AG04450 (cell line): ENCODE measurements around the gene PRDM10. TPM values are rescaled to one million over a fixed set of nuclear protein-coding genes. Genes with fewer than 3 reads are reported as not detected.

Experiments used
- CTCF ChIA-PET: fragments of 300-600, 350-600 bp; formaldehyde crosslinking; extraction: SDS; loops from one replicate; lab custom pipeline; 2022; ENCODE audit warnings: antibody characterized with exemption, inconsistent platforms; lab: Charles Lee
- POLR2A ChIA-PET: fragments of 350-600 bp; formaldehyde crosslinking; extraction: SDS; loops from one replicate; lab custom pipeline; 2021; ENCODE audit warnings: antibody characterized with exemption, inconsistent platforms; lab: Yijun Ruan, JAX
- DNase-seq: peaks from one replicate; pipeline ENCODE4 v3.0.0-alpha.2; 2011; ENCODE audit warnings: low read depth, low spot score
- H3K27ac ChIP-seq: one replicate; pipeline ENCODE4 v1.5.1; 2012; ENCODE audit warnings: low read depth, low read length, control low read depth
- H3K27me3 ChIP-seq: one replicate; pipeline ENCODE4 v1.6.0; 2012; ENCODE audit warnings: low read length; ENCODE audit not compliant: control insufficient read depth, insufficient read depth
- H3K4me3 ChIP-seq: 2 replicates; pipeline ENCODE4 v1.5.1; 2011; ENCODE audit warnings: mild to moderate bottlenecking, low read depth, low read length, control low read depth
- H3K9me3 ChIP-seq: 2 replicates; pipeline ENCODE4 v1.5.1; 2012; ENCODE audit warnings: low read length; ENCODE audit not compliant: control insufficient read depth, insufficient read depth
- polyA plus RNA-seq: library from polyadenylated mRNA; depleted of rRNA; stranded (reverse); fragments of >200 nt; gene quantifications from 2 replicates; pipeline ENCODE4 v1.2.3, GENCODE V29; 2011
- TF ChIP-seq, protein P1 (sequence below): IDR thresholded peaks from 2 replicates; pipeline ENCODE4 v1.5.1; 2011; ENCODE audit warnings: low read depth, low read length, control low read depth, inconsistent platforms

PRDM10 gene
- polyA plus RNA-seq, 1 experiment, result 3.9 TPM

DNA sequence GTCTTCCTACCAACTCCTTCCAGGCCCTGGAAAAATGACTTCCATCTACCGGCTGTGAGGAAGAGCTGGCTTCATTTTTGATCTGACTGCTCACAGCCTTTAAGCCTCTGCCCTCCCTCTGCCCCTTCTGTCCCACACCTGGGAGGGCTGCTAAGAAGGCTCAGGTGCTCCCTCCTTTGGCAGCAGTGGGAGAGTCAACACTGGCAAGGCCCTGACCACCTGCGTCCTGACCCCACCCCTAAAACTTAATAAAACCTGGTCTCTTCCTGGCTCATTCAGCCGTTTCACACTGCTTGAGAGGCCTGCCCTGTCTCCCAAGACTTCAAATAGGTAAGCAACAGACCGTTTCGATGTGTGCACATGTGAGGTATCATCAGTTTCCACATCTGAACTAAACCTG lies 55.2 kb downstream of the PRDM10 start:
- no peak for DNase-seq
- CTCF ChIA-PET, result no interaction called here
- Histone ChIP-seq H3K9me3 (no peaks in the 10 kb centered on the region), H3K4me3 (no peak overlapping the region), H3K27me3 (no peaks in the 10 kb centered on the region), H3K27ac (no peak overlapping the region)
- TF ChIP-seq, protein P1, sequence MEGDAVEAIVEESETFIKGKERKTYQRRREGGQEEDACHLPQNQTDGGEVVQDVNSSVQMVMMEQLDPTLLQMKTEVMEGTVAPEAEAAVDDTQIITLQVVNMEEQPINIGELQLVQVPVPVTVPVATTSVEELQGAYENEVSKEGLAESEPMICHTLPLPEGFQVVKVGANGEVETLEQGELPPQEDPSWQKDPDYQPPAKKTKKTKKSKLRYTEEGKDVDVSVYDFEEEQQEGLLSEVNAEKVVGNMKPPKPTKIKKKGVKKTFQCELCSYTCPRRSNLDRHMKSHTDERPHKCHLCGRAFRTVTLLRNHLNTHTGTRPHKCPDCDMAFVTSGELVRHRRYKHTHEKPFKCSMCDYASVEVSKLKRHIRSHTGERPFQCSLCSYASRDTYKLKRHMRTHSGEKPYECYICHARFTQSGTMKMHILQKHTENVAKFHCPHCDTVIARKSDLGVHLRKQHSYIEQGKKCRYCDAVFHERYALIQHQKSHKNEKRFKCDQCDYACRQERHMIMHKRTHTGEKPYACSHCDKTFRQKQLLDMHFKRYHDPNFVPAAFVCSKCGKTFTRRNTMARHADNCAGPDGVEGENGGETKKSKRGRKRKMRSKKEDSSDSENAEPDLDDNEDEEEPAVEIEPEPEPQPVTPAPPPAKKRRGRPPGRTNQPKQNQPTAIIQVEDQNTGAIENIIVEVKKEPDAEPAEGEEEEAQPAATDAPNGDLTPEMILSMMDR, result no peak
- POLR2A ChIA-PET, result no interaction called here

DNA sequence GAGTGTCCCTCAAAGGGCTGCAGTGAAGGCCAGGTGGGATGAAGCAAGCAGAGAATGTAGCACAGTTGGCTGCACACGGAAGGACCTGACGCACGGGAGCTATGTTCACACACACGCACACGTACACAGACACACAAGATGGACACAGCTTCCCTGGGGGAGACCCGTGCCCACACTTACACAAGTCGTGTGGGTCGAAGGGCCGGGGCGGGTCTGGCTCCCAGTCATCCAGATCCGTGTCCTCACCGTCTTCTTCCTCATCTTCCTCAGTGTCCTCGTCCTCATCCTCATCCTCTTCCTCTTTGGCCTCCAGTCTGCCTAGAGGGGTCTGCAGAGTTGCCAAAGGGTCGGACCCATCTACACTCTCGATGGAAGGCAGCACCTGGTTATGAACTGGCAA lies 55.7 kb downstream of the PRDM10 start:
- TF ChIP-seq, protein P1, result no peak
- POLR2A ChIA-PET, result no interaction called here
- Histone ChIP-seq H3K9me3 (no peaks in the 10 kb centered on the region), H3K4me3 (no peak overlapping the region), H3K27ac (no peak overlapping the region), H3K27me3 (no peaks in the 10 kb centered on the region)
- no peak for DNase-seq
- CTCF ChIA-PET, result interaction anchor here (0.9 to 1.3 kb wide), 2 partner anchors 24 to 185 kb away, joined by 3 to 7 read pairs; no protein-coding TSS in a partner anchor

DNA sequence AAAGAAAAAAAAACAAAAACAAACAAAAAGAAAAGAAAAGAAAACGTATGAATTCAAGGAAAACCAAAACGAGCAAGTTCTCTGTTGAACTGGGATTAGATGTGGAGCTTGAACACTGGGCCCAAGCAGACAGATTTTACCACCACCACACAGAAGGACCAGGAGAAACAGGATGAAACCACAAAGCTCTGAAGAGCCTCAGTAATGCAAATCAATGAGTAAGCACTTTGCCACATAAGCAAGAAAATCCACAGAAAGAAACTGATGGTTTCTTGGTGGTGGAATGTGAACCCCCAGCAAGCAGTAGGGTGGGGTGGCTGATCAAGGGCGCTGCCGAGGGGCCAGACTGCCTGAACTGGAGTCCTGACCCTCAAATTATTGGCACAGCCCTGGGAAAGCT lies 56.4 kb downstream of the PRDM10 start:
- Histone ChIP-seq H3K4me3 (no peak overlapping the region), H3K27ac (no peak overlapping the region), H3K27me3 (no peaks in the 10 kb centered on the region), H3K9me3 (no peaks in the 10 kb centered on the region)
- DNase-seq, result no peak
- ChIA-PET CTCF (interaction anchor here (0.9 to 1.3 kb wide), 2 partner anchors 23 to 186 kb away, joined by 3 to 7 read pairs; no protein-coding TSS in a partner anchor), POLR2A (interaction anchor here (0.8 kb wide), 1 partner anchor 56 kb away, joined by 3 read pairs; the partner anchor contains the start of gene PRDM10)
- TF ChIP-seq, protein P1, result no peak

DNA sequence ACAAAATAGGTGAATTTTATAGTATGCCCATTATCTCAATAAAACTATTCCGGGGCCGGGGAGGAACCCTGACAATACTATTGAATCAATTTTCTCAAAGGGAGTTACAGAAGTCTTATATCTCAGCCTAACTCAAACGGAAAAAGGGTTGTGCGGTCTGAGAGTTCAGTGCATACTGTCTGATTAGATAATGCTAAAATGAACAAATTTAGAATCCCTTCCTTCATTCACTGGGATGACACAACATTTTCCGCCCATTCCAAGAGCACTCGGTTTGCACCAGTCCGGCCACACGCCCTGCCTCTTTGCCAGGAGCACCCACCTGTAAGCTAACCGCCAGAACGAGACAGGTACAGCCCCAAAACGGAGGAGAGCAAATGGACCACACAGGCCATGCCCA lies 57.3 kb downstream of the PRDM10 start:
- DNase-seq, result no peak
- CTCF ChIA-PET, result interaction anchor here (0.5 to 0.7 kb wide), 2 partner anchors 177 to 186 kb away, joined by 3 to 4 read pairs; no protein-coding TSS in a partner anchor

DNA sequence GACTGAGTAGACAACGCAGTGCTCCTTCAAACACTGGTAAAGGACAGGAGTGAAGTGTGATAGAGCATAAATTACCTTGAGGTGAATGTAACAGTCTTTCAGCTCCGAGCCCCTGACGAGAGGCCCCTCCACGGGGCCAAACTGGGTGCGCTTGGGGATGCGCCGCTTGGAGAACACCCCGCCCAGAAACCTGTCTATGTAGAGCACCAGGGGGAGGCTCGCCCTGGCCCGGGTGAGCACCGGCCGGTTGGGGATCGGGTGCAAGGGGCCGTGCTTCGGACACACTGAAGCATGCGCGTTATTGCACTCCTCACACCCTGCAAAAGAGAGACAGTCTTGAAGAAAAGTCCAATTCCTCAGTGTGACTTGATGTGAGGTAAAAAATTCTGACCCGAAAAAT lies 57.9 kb downstream of the PRDM10 start:
- ChIA-PET POLR2A (no interaction called here), CTCF (no interaction called here)
- Histone ChIP-seq H3K4me3 (no peak overlapping the region), H3K27me3 (no peaks in the 10 kb centered on the region), H3K9me3 (no peaks in the 10 kb centered on the region), H3K27ac (no peak overlapping the region)
- TF ChIP-seq, protein P1, result no peak
- DNase-seq, result no peak

More for the DNA sequence above, 57.3 kb downstream of the PRDM10 start:
- Histone ChIP-seq H3K27me3 (no peaks in the 10 kb centered on the region), H3K4me3 (no peak overlapping the region), H3K27ac (no peak overlapping the region), H3K9me3 (no peaks in the 10 kb centered on the region)
- TF ChIP-seq, protein P1, result no peak
- POLR2A ChIA-PET, result interaction anchor here (0.8 kb wide), 1 partner anchor 57 kb away, joined by 3 read pairs; the partner anchor contains the start of gene PRDM10
